Measurements from ENCODE around the gene RBFA.

The RBFA gene

GRCh38 chr18:80076379-80076778, 42.1 kb downstream of the RBFA start:
- no peak for FAIRE-seq

GRCh38 chr18:80077873-80078272, 43.6 kb downstream of the RBFA start:
- FAIRE-seq: no peak

All from islet of Langerhans (tissue), 1 donor.